ENCODE data around the gene VARS2.

The VARS2 gene

GRCh38 chr6:30930506-30930905, 16.5 kb downstream of the VARS2 start:
- no peak for DNase-seq (ENCODE audit: low read depth)

- DNase-seq (ENCODE audit: low read depth), result no peak
Measured at GRCh38 chr6:30931272-30931671, 17.2 kb downstream of the VARS2 start.

- no peak for DNase-seq (ENCODE audit: low read depth)
Measured at GRCh38 chr6:30931969-30932645, 18.1 kb downstream of the VARS2 start, which contains the start of gene SFTA2. Gene SFTA2 (minus strand): TSS chr6:30932170. CDS start chr6:30932096, 74 bp downstream.

GRCh38 chr6:30932665-30933365, 18.8 kb downstream of the VARS2 start:
- DNase-seq (ENCODE audit: low read depth), result no peak

DNA sequence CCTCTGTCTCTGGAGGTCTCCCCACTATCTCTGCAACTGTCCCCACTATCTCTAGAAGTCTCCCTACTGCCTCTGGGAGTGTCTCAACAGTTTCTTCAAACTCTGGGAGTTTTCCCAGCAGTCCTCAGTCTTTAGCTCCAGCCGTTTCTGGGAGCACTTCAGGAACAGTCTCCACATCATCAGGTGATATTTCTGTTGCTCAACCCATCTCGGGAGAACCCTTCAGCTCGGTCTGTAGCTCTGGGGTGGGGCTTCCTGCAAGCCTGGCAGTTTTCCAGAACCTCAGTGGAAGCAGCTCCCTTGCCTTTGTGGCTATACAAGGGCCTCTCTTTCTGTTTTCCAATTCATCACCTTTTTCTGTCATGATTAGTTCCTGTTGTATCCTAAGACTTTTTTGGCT, 21.0 kb downstream of the VARS2 start:
- DNase-seq (ENCODE audit: low read depth), result no peak

DNA sequence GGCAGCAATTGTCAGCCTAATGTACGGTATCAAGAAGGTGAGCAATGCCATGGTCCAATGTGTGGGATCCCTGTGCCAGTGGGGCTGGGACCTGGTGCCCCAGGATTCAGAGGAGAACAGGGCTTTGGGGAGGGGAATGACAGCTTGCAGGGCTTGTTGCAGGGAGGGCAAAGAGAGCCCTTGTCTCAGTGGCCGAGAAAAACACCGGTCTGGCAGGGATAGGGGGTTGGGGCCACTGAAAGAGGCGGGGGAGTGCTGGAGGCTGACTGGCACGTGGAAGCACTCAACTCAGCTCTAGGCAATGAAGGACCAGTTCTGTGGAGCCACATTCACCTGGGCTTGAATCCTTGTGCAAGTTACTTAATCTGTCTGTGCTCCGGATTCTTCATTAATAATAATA, 23.2 kb downstream of the VARS2 start:
- DNase-seq (ENCODE audit: low read depth), result no peak

DNA sequence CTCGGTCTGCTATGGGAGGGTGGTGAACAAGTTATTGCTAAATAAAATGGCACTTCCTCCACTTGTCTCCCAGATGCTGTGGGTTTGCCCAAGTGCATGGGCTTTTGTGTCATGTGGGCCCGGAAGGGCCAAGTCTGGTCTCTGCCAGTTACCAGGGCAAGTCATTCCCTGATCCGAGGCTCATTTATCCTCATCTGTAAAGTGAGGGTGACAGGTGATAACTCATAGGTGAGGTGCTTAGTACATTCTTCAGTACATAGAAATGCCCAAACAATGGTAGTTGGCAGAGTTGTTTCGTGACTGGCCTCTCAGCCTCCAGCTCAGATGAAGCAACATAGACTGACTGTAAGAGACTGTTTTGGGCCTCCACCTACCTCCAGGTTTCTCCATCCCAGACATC, 24.7 kb downstream of the VARS2 start:
- DNase-seq (ENCODE audit: low read depth), result no peak

DNA sequence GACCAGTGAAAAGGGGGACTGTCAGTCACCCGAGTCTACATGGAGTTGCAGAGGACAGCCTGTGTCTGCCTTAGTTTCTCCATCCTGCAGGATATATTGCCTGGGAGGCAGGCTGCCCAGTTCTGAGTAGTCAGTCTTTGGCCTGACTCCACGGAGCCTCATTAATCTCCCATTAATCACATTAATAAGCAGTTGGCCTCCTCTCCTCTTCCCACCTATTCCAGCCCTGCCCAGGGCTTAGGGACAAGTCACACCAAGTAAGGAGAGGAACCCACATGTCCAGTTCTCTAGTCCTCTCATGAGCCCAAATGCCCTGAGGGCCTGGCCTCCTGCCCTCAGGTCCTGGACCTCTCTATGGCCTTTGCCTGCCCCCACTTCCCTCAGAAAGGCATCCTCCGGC, 25.4 kb downstream of the VARS2 start:
- DNase-seq (ENCODE audit: low read depth), result no peak

DNA sequence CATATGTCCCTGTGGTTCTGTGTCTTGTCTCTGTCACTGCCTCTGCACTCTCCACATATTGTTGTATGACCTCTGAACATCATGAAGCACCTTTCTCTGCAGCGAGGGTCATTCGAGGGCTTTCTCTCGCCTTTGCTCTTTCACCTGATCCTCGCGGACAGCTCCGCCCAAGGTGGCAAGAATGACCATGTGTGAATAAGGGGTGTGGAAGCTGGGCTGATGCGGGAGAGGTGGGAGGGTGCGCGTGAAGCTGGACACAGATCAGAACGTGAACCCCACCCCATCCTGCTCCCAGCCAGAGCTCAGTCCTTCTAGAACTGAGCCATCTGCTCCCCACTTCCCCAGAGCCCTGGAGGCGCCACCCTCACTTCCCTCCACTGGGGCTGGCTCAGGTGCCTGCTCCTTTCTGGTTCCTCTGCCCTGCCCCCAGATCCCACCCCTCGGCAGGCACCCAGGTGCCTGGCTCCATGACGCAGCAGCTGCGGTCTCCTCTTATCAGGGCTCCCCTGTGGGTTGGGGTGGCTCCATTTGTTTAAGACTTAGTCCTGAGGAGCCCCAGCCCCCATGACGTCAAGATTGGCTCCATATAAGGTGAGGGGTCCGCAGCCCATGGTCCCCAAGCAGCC, 26.4 kb downstream of the VARS2 start, which contains the start of gene MUCL3:
MUCL3 (plus strand) TSS at position 613 of the 626 bp plus-strand sequence. CDS start 27 bp downstream, outside the sequence.
- no peak for DNase-seq (ENCODE audit: low read depth)

GRCh38 chr6:30942338-30943060, 28.5 kb downstream of the VARS2 start:
- DNase-seq (ENCODE audit: low read depth), result no peak

DNA sequence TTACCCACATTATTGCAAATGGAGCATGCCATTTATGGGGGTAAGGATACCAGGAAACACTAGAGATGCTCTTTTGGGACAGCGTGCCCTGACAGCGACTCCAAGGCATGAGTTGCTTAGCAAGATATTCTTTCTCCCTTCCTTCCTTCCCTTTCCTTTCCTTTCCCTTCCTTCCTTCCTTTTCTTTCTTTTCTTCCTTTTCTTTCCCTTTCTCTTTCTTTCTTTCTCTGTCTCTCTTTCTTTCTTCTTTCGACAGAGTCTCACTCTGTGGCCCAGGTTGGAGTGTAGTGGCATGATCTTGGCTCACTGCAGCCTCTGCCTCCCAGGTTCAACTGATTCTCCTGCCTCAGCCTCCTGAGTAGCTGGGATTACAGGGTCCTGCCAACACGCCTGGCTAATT, 30.0 kb downstream of the VARS2 start:
- no peak for DNase-seq (ENCODE audit: low read depth)

DNA sequence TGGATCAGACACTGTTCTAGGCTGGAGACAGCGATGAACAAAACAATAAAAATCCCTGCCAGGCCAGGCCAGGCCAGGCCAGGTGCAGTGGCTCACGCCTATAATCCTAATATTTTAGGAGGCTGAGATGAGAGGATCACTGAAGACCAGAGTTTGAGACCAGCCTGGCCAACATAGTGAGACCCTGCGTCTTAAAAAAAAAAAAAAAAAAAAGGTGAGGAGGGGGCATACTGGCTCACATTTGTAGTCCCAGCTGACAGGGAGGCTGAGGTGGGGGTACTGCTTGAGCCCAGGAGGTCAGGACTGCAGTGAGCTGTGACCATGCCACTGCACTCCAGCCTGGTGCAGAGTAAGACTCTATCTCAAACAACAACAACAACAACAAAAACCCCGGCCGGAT, 31.2 kb downstream of the VARS2 start:
- no peak for DNase-seq (ENCODE audit: low read depth)

GRCh38 chr6:30947231-30947630, 33.2 kb downstream of the VARS2 start:
- DNase-seq (ENCODE audit: low read depth), result no peak

- DNase-seq (ENCODE audit: low read depth), result no peak
Measured at GRCh38 chr6:30948811-30949210, 34.8 kb downstream of the VARS2 start.

DNA sequence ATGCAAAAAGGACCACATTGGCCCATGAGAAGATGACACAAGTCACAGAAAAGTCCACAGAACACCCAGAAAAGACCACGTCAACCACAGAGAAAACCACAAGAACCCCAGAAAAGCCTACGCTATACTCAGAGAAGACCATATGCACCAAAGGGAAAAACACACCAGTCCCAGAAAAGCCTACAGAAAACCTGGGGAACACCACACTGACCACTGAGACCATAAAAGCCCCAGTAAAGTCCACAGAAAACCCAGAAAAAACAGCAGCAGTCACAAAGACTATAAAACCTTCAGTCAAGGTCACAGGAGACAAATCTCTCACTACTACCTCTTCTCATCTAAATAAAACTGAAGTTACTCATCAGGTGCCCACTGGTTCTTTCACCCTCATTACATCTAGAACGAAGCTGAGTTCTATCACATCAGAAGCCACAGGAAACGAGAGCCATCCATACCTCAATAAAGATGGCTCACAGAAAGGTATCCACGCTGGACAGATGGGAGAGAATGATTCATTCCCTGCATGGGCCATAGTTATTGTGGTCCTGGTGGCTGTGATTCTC, 38.0 kb downstream of the VARS2 start:
- DNase-seq (ENCODE audit: low read depth), result no peak

DNA sequence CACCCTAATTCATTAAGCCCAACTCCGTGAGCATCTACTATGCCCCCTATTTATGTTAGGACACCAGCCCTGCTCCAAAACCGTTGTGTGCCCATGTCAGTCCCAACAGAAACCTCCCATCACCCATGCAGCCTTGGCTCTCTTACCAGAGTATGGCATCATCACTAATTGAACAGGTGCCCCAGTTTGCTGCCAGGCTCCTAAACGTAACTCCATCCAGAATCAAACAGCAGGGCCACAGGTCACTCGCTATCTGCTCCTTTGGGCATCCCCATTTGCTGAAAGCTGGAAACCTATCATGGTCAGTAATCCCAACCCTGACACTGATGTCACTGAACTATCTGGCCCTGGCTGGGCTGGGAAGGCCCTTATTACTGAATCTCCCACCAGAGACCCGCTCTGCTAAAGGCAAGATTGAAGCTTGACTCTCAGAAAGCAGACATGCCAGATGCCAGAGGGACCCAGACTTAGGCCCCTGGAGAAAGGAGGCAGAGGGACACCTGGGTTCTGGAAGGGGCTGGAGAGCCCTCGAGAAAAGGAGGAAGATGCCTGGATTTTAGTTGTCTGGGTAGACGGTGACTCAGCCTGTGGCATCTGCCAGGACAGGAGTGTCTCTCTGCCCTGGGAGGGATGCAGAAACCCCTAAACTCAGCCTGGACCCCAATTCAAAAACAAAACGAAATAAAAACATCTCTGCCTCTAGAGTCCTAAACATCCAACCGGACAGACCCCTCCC, 40.8 kb downstream of the VARS2 start:
- DNase-seq (ENCODE audit: low read depth), result no peak

GRCh38 chr6:30955367-30956042, 41.5 kb downstream of the VARS2 start:
- DNase-seq (ENCODE audit: low read depth), result peak; percentile 37

DNA sequence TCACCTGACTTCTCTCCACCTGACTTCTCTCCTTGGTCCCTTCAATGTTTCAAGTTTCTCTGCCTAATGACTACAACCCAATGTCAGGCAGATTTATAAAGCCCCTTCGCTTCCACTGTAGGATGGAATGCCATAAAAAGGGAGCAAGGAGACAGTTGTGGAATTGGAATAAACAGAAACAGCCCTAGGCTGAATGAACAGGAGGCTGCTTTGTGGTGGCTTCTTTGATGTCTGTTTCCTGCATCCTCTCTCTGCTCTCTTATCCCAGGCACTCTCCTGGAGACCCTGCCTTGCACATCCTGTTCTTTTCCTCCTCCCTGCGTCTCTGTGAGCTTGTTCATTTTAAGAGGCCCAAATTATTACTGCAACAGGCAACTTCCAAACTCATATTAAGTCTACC, 43.7 kb downstream of the VARS2 start:
- DNase-seq (ENCODE audit: low read depth), result no peak

DNA sequence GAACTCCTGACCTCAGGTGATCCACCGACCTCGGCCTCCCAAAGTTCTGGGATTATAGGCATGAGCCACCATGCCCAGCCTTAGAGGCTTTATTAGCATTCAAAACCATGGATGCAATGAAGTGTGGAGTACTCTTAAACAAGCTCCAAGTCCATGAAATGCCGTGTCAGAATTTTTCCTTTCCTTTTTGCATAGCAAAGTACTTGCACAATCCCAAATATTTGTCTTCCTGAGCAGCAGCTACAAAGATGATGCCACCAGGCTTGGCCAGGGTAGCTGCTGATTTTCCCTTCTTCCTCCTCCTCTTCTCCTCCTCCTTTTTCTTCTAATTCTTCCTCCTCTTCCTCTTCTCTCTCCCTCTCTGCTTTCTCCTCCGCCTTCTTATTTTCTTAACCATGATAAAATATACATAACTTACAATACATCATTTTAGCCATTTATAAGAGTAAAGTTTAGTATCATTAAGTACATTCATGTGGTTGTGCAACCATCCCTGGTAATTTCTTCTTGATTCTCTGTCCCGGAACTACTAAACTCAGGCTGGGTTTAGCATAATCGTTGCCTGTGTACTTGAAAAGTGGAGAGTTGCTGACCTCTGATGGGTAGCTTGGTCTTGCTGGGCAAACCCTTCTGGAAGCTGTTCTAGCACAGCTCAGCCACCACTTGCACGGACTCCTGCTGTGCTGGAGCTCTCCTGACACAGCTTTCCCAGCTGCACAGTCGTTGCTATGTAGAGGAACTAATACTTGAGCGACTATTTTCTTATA, 47.1 kb downstream of the VARS2 start:
- DNase-seq (ENCODE audit: low read depth), result no peak

DNA sequence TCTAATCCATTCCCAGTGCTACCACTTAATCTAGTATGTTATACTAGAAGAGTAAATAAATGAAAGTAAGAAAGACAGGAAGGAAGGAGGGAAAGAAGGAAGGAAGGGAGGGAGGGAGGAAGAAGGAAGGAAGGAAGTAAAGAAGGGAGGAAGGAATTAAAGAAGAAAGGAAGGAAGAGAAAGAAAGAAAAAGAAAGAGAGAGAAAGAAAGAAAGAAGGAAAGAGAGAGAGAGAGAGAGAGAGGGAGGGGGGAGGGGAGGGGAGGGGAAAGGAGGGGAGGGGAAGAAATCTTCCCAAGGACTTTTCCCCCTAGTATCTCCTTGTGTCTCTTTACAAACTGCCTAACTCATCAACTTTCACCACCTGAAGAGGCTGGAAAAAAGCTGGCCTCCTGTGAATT, 48.7 kb downstream of the VARS2 start:
- no peak for DNase-seq (ENCODE audit: low read depth)
